ENCODE data around the gene ARHGAP10.

DNA sequence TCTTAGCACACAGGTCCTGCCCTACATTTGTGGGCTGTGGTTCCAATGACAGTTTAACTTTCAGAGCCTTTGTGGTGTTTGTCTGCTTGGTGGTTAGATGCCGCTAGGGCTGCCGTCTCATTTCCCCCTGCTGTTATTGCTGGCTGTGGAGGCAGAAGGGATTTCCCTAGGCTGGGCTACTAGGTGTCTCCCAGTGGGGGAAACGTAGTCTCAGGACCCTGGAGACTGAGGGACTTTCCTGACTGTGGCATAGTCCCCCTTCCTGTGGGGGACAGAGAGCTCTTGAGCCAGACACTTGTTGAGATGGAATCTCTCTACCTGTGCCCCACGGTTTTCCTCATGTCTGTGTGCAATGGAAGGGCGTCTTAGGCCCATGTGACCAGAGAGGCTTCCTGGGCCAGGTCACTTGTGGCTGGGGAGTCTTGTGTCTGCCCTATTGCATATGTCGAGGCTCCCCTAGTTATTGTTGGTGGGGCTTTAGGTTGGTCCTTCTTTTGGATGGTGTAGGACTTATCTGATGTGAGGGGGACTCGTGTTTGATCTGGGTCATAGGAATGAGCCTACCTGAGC lies 68.2 kb downstream of the ARHGAP10 start:
- TF ChIP-seq, protein P1, sequence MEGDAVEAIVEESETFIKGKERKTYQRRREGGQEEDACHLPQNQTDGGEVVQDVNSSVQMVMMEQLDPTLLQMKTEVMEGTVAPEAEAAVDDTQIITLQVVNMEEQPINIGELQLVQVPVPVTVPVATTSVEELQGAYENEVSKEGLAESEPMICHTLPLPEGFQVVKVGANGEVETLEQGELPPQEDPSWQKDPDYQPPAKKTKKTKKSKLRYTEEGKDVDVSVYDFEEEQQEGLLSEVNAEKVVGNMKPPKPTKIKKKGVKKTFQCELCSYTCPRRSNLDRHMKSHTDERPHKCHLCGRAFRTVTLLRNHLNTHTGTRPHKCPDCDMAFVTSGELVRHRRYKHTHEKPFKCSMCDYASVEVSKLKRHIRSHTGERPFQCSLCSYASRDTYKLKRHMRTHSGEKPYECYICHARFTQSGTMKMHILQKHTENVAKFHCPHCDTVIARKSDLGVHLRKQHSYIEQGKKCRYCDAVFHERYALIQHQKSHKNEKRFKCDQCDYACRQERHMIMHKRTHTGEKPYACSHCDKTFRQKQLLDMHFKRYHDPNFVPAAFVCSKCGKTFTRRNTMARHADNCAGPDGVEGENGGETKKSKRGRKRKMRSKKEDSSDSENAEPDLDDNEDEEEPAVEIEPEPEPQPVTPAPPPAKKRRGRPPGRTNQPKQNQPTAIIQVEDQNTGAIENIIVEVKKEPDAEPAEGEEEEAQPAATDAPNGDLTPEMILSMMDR (conservative IDR thresholded peaks at IDR 0.05; ENCODE audit: low read depth, low read length): no peak
- TF ChIP-seq EZH2 (IDR thresholded peaks at IDR 0.05; ENCODE audit: borderline replicate concordance, low read depth, low read length, poor library complexity, severe bottlenecking): no peak

Measured in A673 (cell line).